ENCODE results near the gene ADAM11. TPM values are rescaled to one million over a fixed set of nuclear protein-coding genes. Genes with fewer than 3 reads are reported as not detected.

ADAM11 gene
- total RNA-seq, 4 donors from 2014 or later = 1.2 to 5.5 (median 2.1) TPM

DNA sequence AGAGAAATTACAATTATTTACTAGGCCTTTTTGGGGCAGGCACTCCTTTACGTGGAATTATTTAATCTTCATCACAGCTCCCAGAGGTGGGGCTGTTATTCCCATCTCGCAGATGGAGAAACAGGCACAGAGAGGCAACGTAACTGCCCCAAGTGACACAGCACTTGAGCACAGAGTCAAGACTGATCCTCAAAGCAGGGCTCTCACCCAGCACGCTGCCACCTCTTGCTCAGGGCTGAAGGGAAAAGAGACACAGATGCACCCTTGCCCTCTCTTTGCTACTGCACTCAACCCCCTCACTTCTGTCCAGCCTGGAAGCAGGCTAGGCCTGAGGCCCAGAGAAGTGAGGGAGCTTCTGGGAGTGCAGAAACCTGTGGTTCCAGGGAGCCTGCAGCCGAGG is 4.4 kb downstream of the ADAM11 start:
- H3K27ac ChIP-seq = no peak overlapping the region
- no peaks in the 10 kb centered on the region for H3K9me3 ChIP-seq
- no peak for TF ChIP-seq POLR2A (IDR thresholded peaks at IDR 0.05)
- TF ChIP-seq, protein P1, sequence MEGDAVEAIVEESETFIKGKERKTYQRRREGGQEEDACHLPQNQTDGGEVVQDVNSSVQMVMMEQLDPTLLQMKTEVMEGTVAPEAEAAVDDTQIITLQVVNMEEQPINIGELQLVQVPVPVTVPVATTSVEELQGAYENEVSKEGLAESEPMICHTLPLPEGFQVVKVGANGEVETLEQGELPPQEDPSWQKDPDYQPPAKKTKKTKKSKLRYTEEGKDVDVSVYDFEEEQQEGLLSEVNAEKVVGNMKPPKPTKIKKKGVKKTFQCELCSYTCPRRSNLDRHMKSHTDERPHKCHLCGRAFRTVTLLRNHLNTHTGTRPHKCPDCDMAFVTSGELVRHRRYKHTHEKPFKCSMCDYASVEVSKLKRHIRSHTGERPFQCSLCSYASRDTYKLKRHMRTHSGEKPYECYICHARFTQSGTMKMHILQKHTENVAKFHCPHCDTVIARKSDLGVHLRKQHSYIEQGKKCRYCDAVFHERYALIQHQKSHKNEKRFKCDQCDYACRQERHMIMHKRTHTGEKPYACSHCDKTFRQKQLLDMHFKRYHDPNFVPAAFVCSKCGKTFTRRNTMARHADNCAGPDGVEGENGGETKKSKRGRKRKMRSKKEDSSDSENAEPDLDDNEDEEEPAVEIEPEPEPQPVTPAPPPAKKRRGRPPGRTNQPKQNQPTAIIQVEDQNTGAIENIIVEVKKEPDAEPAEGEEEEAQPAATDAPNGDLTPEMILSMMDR (IDR thresholded peaks at IDR 0.05) = no peak
- H3K4me1 ChIP-seq = peaks cover 0 to 9% of the 10 kb centered on the region in 2 donors
- DNase-seq = no peak
- intact Hi-C loops (cut with DNase I; ENCODE audit: low total_unique reads) = no loop called here
- no peaks in the 10 kb centered on the region for H3K36me3 ChIP-seq
- H3K4me3 ChIP-seq = no peak overlapping the region
- H3K27me3 ChIP-seq = no peaks in the 10 kb centered on the region

DNA sequence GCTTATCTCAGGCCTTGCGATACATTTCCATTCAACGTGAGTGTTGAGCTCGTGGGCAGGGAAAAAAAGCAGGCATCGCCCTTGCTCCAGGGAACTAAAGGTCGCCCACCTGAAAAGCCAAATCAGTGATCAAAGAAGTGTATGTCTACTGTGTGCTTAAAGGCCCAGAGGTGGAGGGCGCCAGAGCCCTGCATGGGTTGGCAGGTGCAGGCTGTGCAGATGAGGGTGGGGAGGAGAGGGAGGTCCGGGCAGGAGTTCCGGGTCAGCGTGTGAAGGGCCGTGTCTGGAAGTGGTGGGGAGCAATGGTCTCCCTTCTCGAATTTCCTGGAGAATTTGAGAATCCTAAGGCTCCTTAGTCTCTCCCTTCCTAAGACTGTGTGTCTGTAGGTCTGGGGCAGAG is 7.2 kb downstream of the ADAM11 start:
- Histone ChIP-seq H3K27me3 (no peaks in the 10 kb centered on the region), H3K27ac (no peak overlapping the region), H3K9me3 (no peaks in the 10 kb centered on the region), H3K4me3 (no peak overlapping the region), H3K4me1 (no peaks in the 10 kb centered on the region), H3K36me3 (no peaks in the 10 kb centered on the region)
- TF ChIP-seq, protein P1 (IDR thresholded peaks at IDR 0.05) = no peak
- intact Hi-C loops (cut with DNase I; ENCODE audit: low total_unique reads) = no loop called here
- no peak for DNase-seq

DNA sequence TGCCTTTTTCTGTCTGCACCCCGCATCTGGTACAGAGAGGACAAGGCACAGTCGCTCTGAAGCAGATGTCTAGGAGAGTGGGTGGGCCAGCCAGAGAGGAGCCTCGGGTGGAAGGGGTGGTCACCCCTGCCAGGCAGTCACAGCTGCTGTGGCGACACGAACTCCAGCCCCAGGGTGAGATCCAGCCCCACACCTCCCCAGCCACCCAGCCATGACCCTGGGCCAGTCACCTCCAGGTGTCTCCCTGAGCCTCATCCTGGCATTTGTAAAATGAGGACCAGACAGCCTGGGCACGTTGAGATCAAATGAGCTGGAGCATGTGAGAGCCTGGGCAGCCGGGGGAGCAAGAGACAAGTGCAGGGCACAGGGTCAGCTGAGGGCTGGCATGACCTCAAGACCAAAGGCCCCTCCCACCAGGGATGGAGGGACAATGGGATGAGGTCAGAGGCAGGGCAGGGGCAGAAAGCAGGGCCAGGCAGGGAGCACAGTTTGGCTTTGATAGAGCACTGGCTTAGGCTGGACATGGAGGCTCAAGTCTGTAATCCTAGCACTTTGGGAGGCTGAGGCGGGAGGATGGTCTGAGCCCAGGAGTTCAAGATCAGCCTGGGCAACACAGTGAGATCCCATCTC is 7.7 kb downstream of the ADAM11 start:
- H3K4me1 ChIP-seq = no peaks in the 10 kb centered on the region
- H3K36me3 ChIP-seq = no peaks in the 10 kb centered on the region
- no peak overlapping the region for H3K27ac ChIP-seq
- no peaks in the 10 kb centered on the region for H3K9me3 ChIP-seq
- H3K27me3 ChIP-seq = no peaks in the 10 kb centered on the region
- no peak for DNase-seq
- TF ChIP-seq, protein P1 (IDR thresholded peaks at IDR 0.05) = no peak
- TF ChIP-seq POLR2A (IDR thresholded peaks at IDR 0.05) = no peak
- H3K4me3 ChIP-seq = no peak overlapping the region
- intact Hi-C loops (cut with DNase I; ENCODE audit: low total_unique reads) = no loop called here

DNA sequence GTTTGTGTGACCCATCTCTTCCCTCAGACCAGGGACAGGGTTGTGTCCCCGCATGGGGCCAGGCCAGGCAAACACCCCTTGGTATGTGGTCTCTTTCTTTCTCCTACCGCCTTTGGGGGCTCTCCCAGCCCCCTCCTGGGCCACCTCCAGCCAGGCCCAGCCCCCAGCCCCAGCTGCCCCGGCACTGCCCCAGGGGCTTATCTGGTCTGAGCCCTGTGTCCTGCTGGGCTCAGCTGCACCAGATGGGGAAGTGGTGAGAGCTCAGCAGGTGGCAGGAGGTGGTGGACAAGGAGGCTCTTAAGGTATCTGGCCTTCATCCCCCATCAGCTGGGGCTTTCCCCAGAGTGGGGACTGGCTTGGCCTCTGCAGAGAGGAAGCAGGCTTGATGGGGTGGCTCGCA is 8.7 kb downstream of the ADAM11 start:
- no peaks in the 10 kb centered on the region for H3K4me1 ChIP-seq
- H3K27ac ChIP-seq = no peak overlapping the region
- TF ChIP-seq, protein P1 (IDR thresholded peaks at IDR 0.05) = no peak
- no peak for TF ChIP-seq POLR2A (IDR thresholded peaks at IDR 0.05)
- no peaks in the 10 kb centered on the region for H3K27me3 ChIP-seq
- H3K4me3 ChIP-seq = no peak overlapping the region
- intact Hi-C loops (cut with DNase I; ENCODE audit: low total_unique reads) = no loop called here
- no peaks in the 10 kb centered on the region for H3K9me3 ChIP-seq
- no peak for DNase-seq
- no peaks in the 10 kb centered on the region for H3K36me3 ChIP-seq

DNA sequence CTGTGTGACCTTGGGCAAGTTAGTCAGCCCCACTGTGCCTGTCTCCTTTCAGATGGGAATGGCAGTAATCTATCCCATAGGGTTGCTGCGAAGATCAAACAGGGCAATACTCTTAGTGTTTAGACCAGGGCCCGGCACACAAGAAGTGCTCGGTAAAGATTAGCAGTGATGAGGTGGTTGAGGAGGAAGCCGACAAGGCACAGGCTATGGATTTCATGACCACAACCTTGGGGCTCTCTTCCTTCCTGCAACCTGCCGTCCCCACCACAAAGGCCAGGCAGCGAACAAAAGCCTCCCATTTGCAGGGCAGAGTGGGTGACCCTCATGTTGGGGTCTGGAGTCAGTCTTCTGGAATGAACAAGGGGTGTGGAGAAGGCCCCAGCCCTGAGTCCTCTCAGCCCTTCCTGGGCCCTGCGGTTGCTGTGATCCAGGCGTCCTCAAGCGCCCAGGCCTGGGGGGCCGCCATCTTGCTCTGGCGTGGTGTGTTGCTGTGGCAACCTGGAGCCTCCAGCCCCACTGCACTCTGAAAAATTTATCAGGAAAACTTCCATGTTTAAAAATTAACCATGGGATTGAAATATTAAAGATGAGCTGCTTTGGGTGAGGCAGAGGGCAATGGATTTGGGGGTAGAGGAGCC is 9.8 kb downstream of the ADAM11 start:
- no peak for DNase-seq
- H3K4me1 ChIP-seq = no peaks in the 10 kb centered on the region
- intact Hi-C loops (cut with DNase I; ENCODE audit: low total_unique reads) = no loop called here
- no peak overlapping the region for H3K4me3 ChIP-seq
- H3K27me3 ChIP-seq = no peaks in the 10 kb centered on the region
- H3K9me3 ChIP-seq = no peaks in the 10 kb centered on the region
- no peaks in the 10 kb centered on the region for H3K36me3 ChIP-seq
- no peak overlapping the region for H3K27ac ChIP-seq
- TF ChIP-seq POLR2A (IDR thresholded peaks at IDR 0.05) = no peak
- TF ChIP-seq, protein P1 (IDR thresholded peaks at IDR 0.05) = no peak
